PC-9 (cell line): ENCODE measurements around the gene LINC00237. TPM values are rescaled to one million over a fixed set of nuclear protein-coding genes. Genes with fewer than 3 reads are reported as not detected.

Experiments
- BruUV-seq: library from RNA; stranded (reverse); fragments of 400-500 nt; replicated peaks from 2 replicates; lab custom pipeline; 2021; lab: Mats Ljungman, UMichigan
- CTCF ChIA-PET: fragments of 300-600 bp; sonication (Branson Sonifier 250); formaldehyde crosslinking; loops from one replicate; lab custom pipeline; 2022; ENCODE audit warnings: antibody characterized with exemption; lab: Charles Lee
- POLR2A ChIA-PET: fragments of 300-600 bp; sonication (Branson Sonifier 250); formaldehyde crosslinking; loops from one replicate; lab custom pipeline; 2022; ENCODE audit warnings: antibody characterized with exemption; ENCODE audit not compliant: unreplicated experiment; lab: Charles Lee
- DNase-seq, 2 experiments: peaks; one replicate each; pipeline versions ENCODE4 v3.0.0 to v3.0.0-alpha.2; 2015 to 2022; ENCODE audit warnings: mixed read lengths in 1 of 2
- H2AFZ ChIP-seq: fragments of 200-600 bp; sonication (generic); 2 replicates; pipeline ENCODE4 v1.8.1; 2017; ENCODE audit warnings: antibody characterized with exemption
- H3F3A ChIP-seq: fragments of 200-600 bp; sonication (generic); 2 replicates; pipeline ENCODE4 v1.8.1; 2017; ENCODE audit warnings: antibody characterized with exemption, mild to moderate bottlenecking, low read depth; ENCODE audit not compliant: insufficient read depth
- H3K27ac ChIP-seq: fragments of 200-600 bp; sonication (generic); 2 replicates; pipeline ENCODE4 v1.6.1; 2016; ENCODE audit warnings: mixed run types
- H3K27me3 ChIP-seq: fragments of 200-600 bp; sonication (generic); 2 replicates; pipeline ENCODE4 v1.6.1; 2016; ENCODE audit warnings: low read depth, mixed run types; ENCODE audit not compliant: insufficient read depth
- H3K36me3 ChIP-seq: fragments of 200-600 bp; sonication (generic); 2 replicates; pipeline ENCODE4 v1.6.1; 2016; ENCODE audit warnings: low read depth, mixed run types
- H3K4me1 ChIP-seq: fragments of 200-600 bp; sonication (generic); replicated peaks from 2 replicates; pipeline ENCODE4 v1.6.1; 2016; ENCODE audit warnings: mixed run types; ENCODE audit not compliant: insufficient read depth
- H3K4me2 ChIP-seq: fragments of 200-600 bp; sonication (generic); 2 replicates; pipeline ENCODE4 v1.6.1; 2017; ENCODE audit warnings: mixed run types
- H3K4me3 ChIP-seq: fragments of 200-600 bp; sonication (generic); 2 replicates; pipeline ENCODE4 v1.6.1; 2016; ENCODE audit warnings: mixed run types
- H3K79me2 ChIP-seq: fragments of 200-600 bp; sonication (generic); 2 replicates; pipeline ENCODE4 v1.6.1; 2017; ENCODE audit warnings: low read depth, mixed run types
- H3K9me2 ChIP-seq: fragments of 200-600 bp; sonication (generic); 2 replicates; pipeline ENCODE4 v1.8.1; 2017; ENCODE audit warnings: mild to moderate bottlenecking; ENCODE audit not compliant: insufficient read depth
- H3K9me3 ChIP-seq: fragments of 200-600 bp; sonication (generic); 2 replicates; pipeline ENCODE4 v1.8.1; 2016; ENCODE audit warnings: low read depth; ENCODE audit not compliant: insufficient read depth
- H4K20me1 ChIP-seq: fragments of 200-600 bp; sonication (generic); 2 replicates; pipeline ENCODE4 v1.8.1; 2017; ENCODE audit not compliant: insufficient read depth
- CTCF ChIP-seq: fragments of 200-600 bp; sonication (generic); conservative IDR thresholded peaks from 2 replicates; pipeline ENCODE4 v1.6.1; 2017; ENCODE audit warnings: mixed run types, antibody characterized with exemption, mild to moderate bottlenecking, moderate library complexity
- EZH2 ChIP-seq: fragments of 200-600 bp; sonication (generic); IDR thresholded peaks from 2 replicates; pipeline ENCODE4 v1.8.0; 2017; ENCODE audit warnings: antibody characterized with exemption, low read depth
- intact Hi-C: fragments of 100-400 bp; cut with micrococcal nuclease; formaldehyde crosslinking; loops from one replicate; pipeline ENCODE4 v1.10.0; 2022; ENCODE audit not compliant: unreplicated experiment
- total RNA-seq: library from RNA; stranded (reverse); gene quantifications from 2 replicates; pipeline ENCODE4 v1.2.3, GENCODE V29; 2021

Gene LINC00237
- total RNA-seq, 1 experiment from 2014 or later, result not detected

DNA sequence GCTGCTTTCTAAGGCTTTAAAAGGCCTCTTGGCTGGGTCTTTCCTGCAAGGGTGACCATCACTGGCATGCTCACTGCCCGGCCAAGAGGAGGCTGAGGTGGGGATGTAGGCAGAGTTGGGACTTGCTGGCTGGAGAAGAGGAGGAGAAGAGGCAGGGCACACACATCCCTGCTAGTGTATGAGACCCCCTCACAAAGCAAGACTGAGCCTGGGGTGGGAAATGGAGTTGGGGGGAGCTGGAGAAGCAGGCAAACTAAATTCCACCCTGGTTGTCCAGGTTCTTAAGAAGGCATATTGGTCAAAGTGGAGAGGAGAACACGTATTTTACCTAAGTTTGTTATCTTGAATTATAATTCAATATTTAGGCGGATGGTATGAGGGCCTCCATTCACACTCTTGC, 18.0 kb upstream of the LINC00237 start:
- H3K9me2 ChIP-seq, result no peaks in the 10 kb centered on the region
- H3K79me2 ChIP-seq, result no peaks in the 10 kb centered on the region
- no peaks in the 10 kb centered on the region for H3K9me3 ChIP-seq
- H4K20me1 ChIP-seq, result no peaks in the 10 kb centered on the region
- no peak overlapping the region for H3K27ac ChIP-seq
- no peaks in the 10 kb centered on the region for H3F3A ChIP-seq
- ChIA-PET POLR2A (no interaction called here), CTCF (no interaction called here)
- DNase-seq, result no peak
- BruUV-seq, result no TSS peak
- peaks cover 11% of the 10 kb centered on the region for H3K4me1 ChIP-seq
- H3K4me2 ChIP-seq, result no peak overlapping the region
- no peak for TF ChIP-seq CTCF
- no peaks in the 10 kb centered on the region for H3K36me3 ChIP-seq
- no peak overlapping the region for H2AFZ ChIP-seq
- intact Hi-C loops, result no loop called here
- H3K27me3 ChIP-seq, result no peaks in the 10 kb centered on the region
- no peak overlapping the region for H3K4me3 ChIP-seq

GRCh38 chr20:21118782-21119181, 12.6 kb upstream of the LINC00237 start:
- no peak for DNase-seq
- POLR2A ChIA-PET, result no interaction called here
- Histone ChIP-seq H3K4me2 (no peak overlapping the region), H2AFZ (no peak overlapping the region), H3K9me3 (0 out of 2 replicates have a peak, but pooled peaks cover 2% of the 10 kb centered on the region), H3F3A (no peaks in the 10 kb centered on the region), H3K4me3 (no peak overlapping the region), H3K27me3 (peaks cover 25% of the 10 kb centered on the region), H4K20me1 (no peaks in the 10 kb centered on the region), H3K4me1 (no peaks in the 10 kb centered on the region), H3K27ac (no peak overlapping the region), H3K9me2 (no peaks in the 10 kb centered on the region), H3K79me2 (no peaks in the 10 kb centered on the region), H3K36me3 (no peaks in the 10 kb centered on the region)
- intact Hi-C loops, result no loop called here
- TF ChIP-seq EZH2 (no peak), CTCF (no peak)
- CTCF ChIA-PET, result interaction anchor here (0.6 kb wide), 1 partner anchor 97 kb away, joined by 4 read pairs; no protein-coding TSS in a partner anchor
- no TSS peak for BruUV-seq

- no peak overlapping the region for H2AFZ ChIP-seq
- no peak overlapping the region for H3K27ac ChIP-seq
- no peak overlapping the region for H3K4me2 ChIP-seq
- no peaks in the 10 kb centered on the region for H3F3A ChIP-seq
- H3K27me3 ChIP-seq, result peaks cover 32% of the 10 kb centered on the region
- no peaks in the 10 kb centered on the region for H4K20me1 ChIP-seq
- TF ChIP-seq EZH2 (no peak), CTCF (no peak)
- H3K4me3 ChIP-seq, result no peak overlapping the region
- H3K79me2 ChIP-seq, result no peaks in the 10 kb centered on the region
- H3K9me2 ChIP-seq, result no peaks in the 10 kb centered on the region
- DNase-seq, result no peak
- intact Hi-C loops, result no loop called here
- BruUV-seq, result no TSS peak
- H3K4me1 ChIP-seq, result no peaks in the 10 kb centered on the region
- ChIA-PET CTCF (interaction anchor here (0.6 kb wide), 1 partner anchor 98 kb away, joined by 4 read pairs; no protein-coding TSS in a partner anchor), POLR2A (no interaction called here)
- H3K9me3 ChIP-seq, result 0 out of 2 replicates have a peak, but pooled peaks cover 7% of the 10 kb centered on the region
- H3K36me3 ChIP-seq, result no peaks in the 10 kb centered on the region
Measured at GRCh38 chr20:21118138-21118537, 12.0 kb upstream of the LINC00237 start.
